ENCODE data around the gene MED7.

DNA sequence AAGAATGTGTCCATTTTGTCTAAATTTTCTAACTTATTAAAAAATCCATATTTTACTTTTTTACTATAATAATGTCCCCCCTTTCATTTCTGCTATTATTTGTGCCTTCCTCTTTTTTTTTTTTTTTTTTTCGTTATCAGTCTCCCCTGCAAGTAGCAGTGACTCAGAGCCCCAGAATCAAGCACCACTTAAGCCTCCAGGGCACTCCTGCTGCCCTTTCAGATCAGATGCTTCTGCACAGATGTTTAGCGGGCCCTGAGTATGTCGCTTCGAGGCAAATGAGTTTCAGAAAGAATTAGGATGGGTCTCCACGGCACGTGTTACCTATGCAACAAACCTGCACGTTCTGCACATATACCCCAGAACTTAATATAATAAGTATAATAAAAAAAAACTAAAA is 11.7 kb downstream of the MED7 start:
- TF ChIP-seq ZNF24 (IDR thresholded peaks at IDR 0.05) (no peak), CTCF (CRISPR knock-in tag; IDR thresholded peaks at IDR 0.05) (no peak), NFIC (IDR thresholded peaks at IDR 0.05; ENCODE audit: low read length) (no peak), CHD4 (IDR thresholded peaks at IDR 0.05; ENCODE audit: borderline replicate concordance, low read length) (no peak), MBD4 (IDR thresholded peaks at IDR 0.05; ENCODE audit: borderline replicate concordance, low read length) (no peak), POLR2A (IDR thresholded peaks at IDR 0.05; ENCODE audit: insufficient read depth in 1 of 2, low read depth in 2 of 2, low read length in 2 of 2) (no peak), ZFX (CRISPR knock-in tag; IDR thresholded peaks at IDR 0.05; ENCODE audit: low read depth) (no peak), HBP1 (CRISPR knock-in tag; IDR thresholded peaks at IDR 0.05; ENCODE audit: low read depth) (no peak), FOXP1 (IDR thresholded peaks at IDR 0.05) (no peak), FOXP1 (CRISPR knock-in tag; IDR thresholded peaks at IDR 0.05) (no peak), PRDM15 (CRISPR knock-in tag; IDR thresholded peaks at IDR 0.05) (no peak), GLMP (CRISPR knock-in tag; IDR thresholded peaks at IDR 0.05; ENCODE audit: borderline replicate concordance) (no peak)
